GM12892 (cell line): ENCODE data around the gene SIM2.

Experiments
- POLR2A ChIP-seq: IDR thresholded peaks from 2 replicates; pipeline ENCODE4 v1.6.1; 2011; ENCODE audit warnings: low read depth, low read length, control low read depth
- POLR2AphosphoS5 ChIP-seq: IDR thresholded peaks from 2 replicates; pipeline ENCODE4 v1.6.1; 2011; ENCODE audit warnings: low read depth, low read length, control low read depth

GRCh38 chr21:36654324-36654723 lies 44.6 kb upstream of the SIM2 start:
- TF ChIP-seq POLR2AphosphoS5, result no peak
- no peak for TF ChIP-seq POLR2A
